Ovary (tissue), 9 donors: ENCODE data around the gene JAGN1. TPM values are rescaled to one million over a fixed set of nuclear protein-coding genes. Genes with fewer than 3 reads are reported as not detected.
"Not testable (repeated sequence)": the region's sequence is repeated elsewhere in the genome, so short reads cannot be mapped to it uniquely, and the experiment has no call there.

Experiments
- DNase-seq, 5 donors: peaks; one replicate each; pipeline ENCODE4 v3.0.0-alpha.2; 2019 to 2020
- H3K27ac ChIP-seq, 2 donors: fragments of 200-600 bp; one replicate each; pipeline versions ENCODE4 v1.5.1 to v1.8.0; 2019 to 2022
- H3K27me3 ChIP-seq: fragments of 200-600 bp; one replicate; pipeline ENCODE4 v1.8.0; 2022
- H3K36me3 ChIP-seq: fragments of 200-600 bp; sonication (generic); one replicate; pipeline ENCODE4 v1.5.1; 2019
- H3K4me1 ChIP-seq: one replicate; pipeline ENCODE4 v1.8.1; 2013; ENCODE audit warnings: mild to moderate bottlenecking, moderate library complexity; ENCODE audit not compliant: insufficient read depth
- H3K4me3 ChIP-seq: fragments of 200-600 bp; sonication (generic); one replicate; pipeline ENCODE4 v1.5.1; 2017
- H3K9me3 ChIP-seq, 2 donors: fragments of 200-600 bp in 1 of 2; sonication (generic) in 1 of 2; one replicate each; pipeline versions ENCODE4 v1.5.1 to v1.8.1; 2013 to 2019; ENCODE audit warnings: mild to moderate bottlenecking in 1 of 2, moderate library complexity in 1 of 2
- EP300 ChIP-seq: sonication (generic); formaldehyde crosslinking; IDR thresholded peaks from one replicate; pipeline ENCODE4 v1.6.1; 2017; ENCODE audit warnings: antibody characterized with exemption
- POLR2A ChIP-seq: fragments of 450-650 bp; IDR thresholded peaks from one replicate; pipeline ENCODE4 v1.6.1; 2017; ENCODE audit warnings: antibody characterized with exemption, mild to moderate bottlenecking, moderate library complexity
- WGBS, 3 donors: extraction: QIAGEN DNeasy Blood & Tissue Kit in 1 of 3; methylation state at CpG; one replicate each; pipeline versions ENCODE4 v1.1.5 to v1.1.7; 2013 to 2017; 5-methylcytosine and 5-hydroxymethylcytosine counted together
- intact Hi-C, 4 donors: fragments of 100-400 bp; cut with DNase I; formaldehyde crosslinking; loops; one replicate each; pipeline versions ENCODE4 v1.11.0 to v1.15.1; 2022 to 2023
- polyA plus RNA-seq, 2 donors: library from polyadenylated mRNA; stranded (reverse); fragments of 200-250 nt in 1 of 2; fragments of 350-450 nt in 1 of 2; fragmentation: Illumina TruSeq in 1 of 2; extraction: RNeasy Lipid Tissue Mini Kit (QIAGEN cat#74804) in 1 of 2; gene quantifications; one replicate each; pipeline ENCODE4 v1.2.3, GENCODE V29; 2013 to 2014
- total RNA-seq, 7 donors: library from RNA; depleted of rRNA in 2 of 7; stranded (reverse); fragments of >200 nt in 2 of 7; fragmentation: NEBNext Ultra II Directional in 3 of 7; extraction: Animal tissue kit (Norgen Biotek cat#: 25700) in 3 of 7; gene quantifications; one replicate each; pipeline versions ENCODE4 v1.1.0 to v1.2.4, GENCODE V29; 2016 to 2023
- TF ChIP-seq, protein P1 (sequence below), 3 donors: fragments of 450-650 bp in 2 of 3; fragments of 200-600 bp in 1 of 3; IDR thresholded peaks; one replicate each; pipeline versions ENCODE4 v1.5.1 to v1.8.0; 2016 to 2022; ENCODE audit warnings: antibody characterized with exemption in 3 of 3, mild to moderate bottlenecking in 1 of 3
- donor health status: DM: no; HTN: no; CAD: no; lungs with moderate emphysema.
- donor health status: DM: no; HTN: no; CAD: no.
- donor health status: Bipolar disorder and iron deficiency.
- donor health status: DM: yes; HTN: yes; CAD: no.
- donor health status: DM: no; HTN: no; CAD: no.
- donor health status: DM: yes; HTN: yes; CAD: no.

The JAGN1 gene
- total and polyA plus RNA-seq, 9 donors = 25.7 to 54.0 (median 32.7) TPM

DNA sequence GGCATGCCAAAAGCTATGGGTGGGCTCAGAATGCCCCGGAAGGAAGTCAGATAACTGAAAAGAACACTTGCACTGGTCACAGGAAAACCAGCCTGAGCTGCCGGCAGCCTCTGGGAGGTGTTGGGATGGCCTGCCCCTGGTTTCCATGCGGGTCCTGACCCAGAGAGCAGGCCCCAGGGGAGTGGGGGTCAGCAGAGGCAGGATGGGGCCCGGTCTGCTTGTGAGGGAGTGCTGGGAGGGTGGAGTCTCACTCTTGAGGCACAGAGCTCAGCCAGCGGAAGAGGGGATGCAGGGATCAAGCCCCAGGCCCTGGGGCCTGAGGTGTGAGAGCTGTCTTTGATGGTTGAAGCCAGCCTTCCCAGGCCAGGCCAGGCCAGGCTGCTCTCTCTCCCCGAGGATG, 44.2 kb upstream of the JAGN1 start:
- WGBS, 3 donors = 49 to 63% (median 60%) methylated on average over 6 of the region's 6 CpGs

DNA sequence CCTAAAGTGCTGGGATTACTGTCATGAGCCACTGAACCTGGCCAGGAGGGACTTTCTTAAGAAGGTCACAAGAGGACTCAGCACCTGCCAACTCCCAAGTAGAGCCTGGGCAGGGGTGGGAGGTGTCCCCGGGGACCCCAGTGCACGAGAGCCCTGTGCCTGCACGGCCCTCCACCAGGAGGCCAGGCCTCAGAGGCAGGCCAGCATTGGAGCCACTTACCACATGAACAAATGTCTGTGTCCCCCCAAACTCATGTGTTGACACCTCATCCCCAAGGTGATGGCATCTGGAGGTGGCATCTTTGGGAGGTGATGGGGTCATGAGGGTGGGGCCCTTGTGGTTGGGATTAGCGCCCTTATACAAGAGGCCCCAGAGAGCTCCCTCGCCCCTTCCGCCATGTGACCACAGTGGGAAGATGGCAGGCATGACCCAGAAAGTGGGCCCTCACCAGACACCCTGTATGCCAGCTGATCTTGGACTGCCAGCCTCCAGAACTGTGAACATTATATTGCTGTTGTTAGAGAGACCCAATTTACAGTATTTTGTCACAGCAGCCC, 43.4 kb upstream of the JAGN1 start:
- WGBS, 3 donors = 86 to 96% (median 95%) methylated on average over 6 of the region's 6 CpGs
- no peaks in the 10 kb centered on the region for H3K36me3 ChIP-seq
- no peaks in the 10 kb centered on the region for H3K4me1 ChIP-seq
- TF ChIP-seq POLR2A = no peak
- H3K27ac ChIP-seq = no peak overlapping the region
- no peak for DNase-seq
- H3K27me3 ChIP-seq = no peaks in the 10 kb centered on the region
- no peak overlapping the region for H3K4me3 ChIP-seq
- no peaks in the 10 kb centered on the region for H3K9me3 ChIP-seq
- intact Hi-C loops = loop anchor here in 3 of 4 donors (5.0 to 10.0 kb wide), 3 partner anchors 70 to 98 kb away; partner anchors contain the start of genes CRELD1 (in 1 of the 3) and IL17RC (in 1 of the 3)

More for the DNA sequence above, 44.2 kb upstream of the JAGN1 start:
- intact Hi-C loops = loop anchor here in 3 of 4 donors (5.0 to 10.0 kb wide), 3 partner anchors 71 to 99 kb away; partner anchors contain the start of genes CRELD1 (in 1 of the 3) and IL17RC (in 1 of the 3)
- Histone ChIP-seq H3K36me3 (no peaks in the 10 kb centered on the region), H3K4me1 (no peaks in the 10 kb centered on the region), H3K27me3 (no peaks in the 10 kb centered on the region), H3K27ac (no peak overlapping the region), H3K9me3 (no peaks in the 10 kb centered on the region), H3K4me3 (no peak overlapping the region)
- no peak for DNase-seq
- TF ChIP-seq, protein P1, sequence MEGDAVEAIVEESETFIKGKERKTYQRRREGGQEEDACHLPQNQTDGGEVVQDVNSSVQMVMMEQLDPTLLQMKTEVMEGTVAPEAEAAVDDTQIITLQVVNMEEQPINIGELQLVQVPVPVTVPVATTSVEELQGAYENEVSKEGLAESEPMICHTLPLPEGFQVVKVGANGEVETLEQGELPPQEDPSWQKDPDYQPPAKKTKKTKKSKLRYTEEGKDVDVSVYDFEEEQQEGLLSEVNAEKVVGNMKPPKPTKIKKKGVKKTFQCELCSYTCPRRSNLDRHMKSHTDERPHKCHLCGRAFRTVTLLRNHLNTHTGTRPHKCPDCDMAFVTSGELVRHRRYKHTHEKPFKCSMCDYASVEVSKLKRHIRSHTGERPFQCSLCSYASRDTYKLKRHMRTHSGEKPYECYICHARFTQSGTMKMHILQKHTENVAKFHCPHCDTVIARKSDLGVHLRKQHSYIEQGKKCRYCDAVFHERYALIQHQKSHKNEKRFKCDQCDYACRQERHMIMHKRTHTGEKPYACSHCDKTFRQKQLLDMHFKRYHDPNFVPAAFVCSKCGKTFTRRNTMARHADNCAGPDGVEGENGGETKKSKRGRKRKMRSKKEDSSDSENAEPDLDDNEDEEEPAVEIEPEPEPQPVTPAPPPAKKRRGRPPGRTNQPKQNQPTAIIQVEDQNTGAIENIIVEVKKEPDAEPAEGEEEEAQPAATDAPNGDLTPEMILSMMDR (IDR thresholded peaks at IDR 0.05) = no peak
- TF ChIP-seq EP300 (no peak), POLR2A (no peak)

DNA sequence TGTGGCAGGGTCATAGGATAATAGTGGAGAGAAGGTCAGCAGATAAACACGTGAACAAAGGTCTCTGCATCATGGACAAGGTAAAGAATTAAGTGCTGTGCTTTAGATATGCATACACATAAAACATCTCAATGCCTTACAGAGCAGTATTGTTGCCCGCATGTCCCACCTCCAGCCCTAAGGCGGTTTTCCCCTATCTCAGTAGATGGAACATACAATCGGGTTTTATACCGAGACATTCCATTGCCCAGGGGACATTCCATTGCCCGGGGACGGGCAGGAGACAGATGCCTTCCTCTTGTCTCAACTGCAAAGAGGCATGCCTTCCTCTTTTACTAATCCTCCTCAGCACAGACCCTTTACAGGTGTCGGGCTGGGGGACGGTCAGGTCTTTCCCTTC, 42.5 kb upstream of the JAGN1 start:
- H3K9me3 ChIP-seq, H3K27me3 ChIP-seq, H3K4me3 ChIP-seq, H3K4me1 ChIP-seq, H3K27ac ChIP-seq, H3K36me3 ChIP-seq, DNase-seq: not testable (repeated sequence)
- intact Hi-C loops = loop anchor here in 3 of 4 donors (5.0 to 10.0 kb wide), 3 partner anchors 69 to 97 kb away; partner anchors contain the start of genes CRELD1 (in 1 of the 3) and IL17RC (in 1 of the 3)
- 47 to 58% (median 56%) methylated on average over 9 of the region's 9 CpGs for WGBS, 3 donors

DNA sequence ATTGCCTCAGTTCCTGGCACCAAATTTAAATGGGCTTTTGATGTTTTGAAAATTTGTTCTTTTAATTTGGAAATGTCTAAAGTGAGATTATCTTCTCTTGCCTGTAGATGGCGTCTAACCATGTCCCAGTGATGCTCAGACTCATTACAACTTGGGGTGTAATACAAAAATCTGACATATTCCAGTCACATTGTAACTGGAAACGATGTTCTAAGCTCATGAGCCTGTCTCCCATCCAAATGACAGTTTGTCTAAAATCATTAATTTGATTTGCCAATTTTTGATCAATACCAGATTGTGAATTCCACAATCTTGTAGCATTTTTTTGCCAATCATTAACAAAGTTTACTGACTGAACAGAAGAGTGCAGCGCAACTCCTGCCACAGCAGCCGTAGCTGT, 41.5 kb upstream of the JAGN1 start:
- not testable (repeated sequence) for H3K9me3 ChIP-seq, H3K27me3 ChIP-seq, H3K27ac ChIP-seq, H3K36me3 ChIP-seq, H3K4me3 ChIP-seq, H3K4me1 ChIP-seq
- DNase-seq = peak in 1 of 5 donors; percentile 26
- TF ChIP-seq, protein P1 (IDR thresholded peaks at IDR 0.05) = peak in 1 of 3 donors; percentile 49
- intact Hi-C loops = loop anchor here in 3 of 4 donors (5.0 to 10.0 kb wide), 3 partner anchors 68 to 96 kb away; partner anchors contain the start of genes CRELD1 (in 1 of the 3) and IL17RC (in 1 of the 3)
- WGBS, 3 donors = 34 to 36% (median 36%) methylated on average over 4 of the region's 4 CpGs

DNA sequence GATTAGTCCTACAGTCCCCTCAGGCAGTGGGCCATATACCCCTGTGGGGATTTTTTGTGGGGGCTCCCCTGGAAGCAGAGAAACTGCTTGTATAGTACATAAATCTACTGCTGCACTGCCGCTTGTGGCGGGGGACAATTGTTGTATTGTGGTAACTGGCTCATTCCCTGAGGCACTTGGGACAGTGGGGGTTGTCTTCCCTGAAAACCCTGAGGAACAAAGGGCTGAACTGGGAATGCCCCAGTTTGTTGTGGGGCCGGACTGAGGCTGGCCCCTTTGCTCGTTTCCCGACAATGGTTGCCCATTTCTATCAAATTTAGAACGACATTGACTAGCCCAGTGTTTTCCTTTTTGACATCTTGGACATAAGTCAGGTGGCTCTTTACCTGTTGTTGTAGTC, 39.0 kb upstream of the JAGN1 start:
- H3K27ac ChIP-seq, intact Hi-C loops, H3K4me3 ChIP-seq: not testable (repeated sequence)

DNA sequence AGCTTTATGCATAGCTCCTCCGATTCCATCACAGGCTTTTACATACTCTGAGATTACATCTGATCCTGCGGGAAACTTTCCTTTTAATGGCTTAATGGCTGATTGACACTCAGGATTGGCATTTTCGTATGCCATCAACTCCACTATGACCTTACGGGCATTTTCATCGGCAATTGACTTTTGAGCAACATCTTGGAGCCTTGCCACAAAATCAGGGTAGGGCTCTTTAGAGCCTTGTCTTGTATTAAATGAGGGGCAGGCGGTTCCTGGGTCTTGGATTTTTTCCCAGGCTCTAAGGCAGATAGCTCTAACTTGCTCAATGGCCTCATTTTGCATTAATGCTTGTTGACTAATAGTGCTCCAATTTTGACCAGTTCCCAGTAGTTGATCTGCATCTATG, 38.5 kb upstream of the JAGN1 start:
- H3K36me3 ChIP-seq, H3K27ac ChIP-seq, intact Hi-C loops, DNase-seq, H3K4me1 ChIP-seq, H3K27me3 ChIP-seq, H3K9me3 ChIP-seq, H3K4me3 ChIP-seq: not testable (repeated sequence)
- WGBS, 3 donors = 71 to 80% (median 73%) methylated on average over 6 of the region's 6 CpGs

More for the DNA sequence above, 39.0 kb upstream of the JAGN1 start:
- not testable (repeated sequence) for H3K27me3 ChIP-seq, H3K4me1 ChIP-seq, DNase-seq, H3K9me3 ChIP-seq, H3K36me3 ChIP-seq
- WGBS, 3 donors = 84 to 90% (median 86%) methylated on average over 6 of the region's 6 CpGs
